Measurements from ENCODE around the gene DSCAML1.

DSCAML1 gene

GRCh38 chr11:117794135-117794534, 2.9 kb downstream of the DSCAML1 start:
- H3K27me3 Mint-ChIP-seq, result peaks cover 36% of the 10 kb centered on the region
- H3K9me3 Mint-ChIP-seq, result no peaks in the 10 kb centered on the region
- H3K27ac Mint-ChIP-seq, result no peak overlapping the region
- H3K36me3 Mint-ChIP-seq, result no peaks in the 10 kb centered on the region
- H3K4me1 Mint-ChIP-seq, result peaks cover 16% of the 10 kb centered on the region
- H3K4me3 Mint-ChIP-seq, result no peak overlapping the region

GRCh38 chr11:117793583-117793982, 3.4 kb downstream of the DSCAML1 start:
- no peaks in the 10 kb centered on the region for H3K9me3 Mint-ChIP-seq
- H3K36me3 Mint-ChIP-seq, result no peaks in the 10 kb centered on the region
- H3K4me1 Mint-ChIP-seq, result peaks cover 16% of the 10 kb centered on the region
- H3K27me3 Mint-ChIP-seq, result peaks cover 36% of the 10 kb centered on the region
- no peak overlapping the region for H3K27ac Mint-ChIP-seq
- H3K4me3 Mint-ChIP-seq, result no peak overlapping the region

GRCh38 chr11:117792992-117793391, 4.0 kb downstream of the DSCAML1 start:
- Mint-ChIP-seq H3K27me3 (peaks cover 35% of the 10 kb centered on the region), H3K36me3 (no peaks in the 10 kb centered on the region), H3K4me3 (no peak overlapping the region), H3K27ac (no peak overlapping the region), H3K9me3 (no peaks in the 10 kb centered on the region), H3K4me1 (peaks cover 16% of the 10 kb centered on the region)

- Mint-ChIP-seq H3K36me3 (no peaks in the 10 kb centered on the region), H3K27ac (no peak overlapping the region), H3K4me1 (peaks cover 11% of the 10 kb centered on the region), H3K9me3 (no peaks in the 10 kb centered on the region), H3K4me3 (no peak overlapping the region), H3K27me3 (peaks cover 30% of the 10 kb centered on the region)
Measured at GRCh38 chr11:117792241-117792640, 4.8 kb downstream of the DSCAML1 start.

DNA sequence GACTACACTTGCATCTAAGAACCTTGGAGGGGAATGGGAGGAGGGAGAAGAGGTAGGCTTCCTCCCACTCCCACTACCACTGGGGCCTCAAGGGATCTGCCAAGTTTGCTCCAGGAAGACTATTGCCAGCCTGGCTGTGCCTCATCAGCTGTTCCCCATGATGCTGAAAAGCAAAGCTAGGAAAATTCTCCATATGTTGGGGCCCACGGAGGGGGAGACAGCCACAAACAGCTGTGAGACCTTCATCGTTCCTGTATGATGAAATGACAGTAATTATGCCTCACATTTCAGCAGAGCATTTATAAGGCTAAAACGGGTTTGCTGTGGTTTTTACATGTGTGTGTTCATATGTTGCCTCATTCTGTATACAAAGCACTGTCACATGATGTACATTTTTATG, 6.7 kb downstream of the DSCAML1 start:
- no peaks in the 10 kb centered on the region for H3K9me3 Mint-ChIP-seq
- H3K27me3 Mint-ChIP-seq, result peaks cover 30% of the 10 kb centered on the region
- H3K4me3 Mint-ChIP-seq, result no peak overlapping the region

GRCh38 chr11:117789241-117789640, 7.8 kb downstream of the DSCAML1 start:
- Mint-ChIP-seq H3K9me3 (no peaks in the 10 kb centered on the region), H3K27ac (no peak overlapping the region), H3K4me3 (no peak overlapping the region), H3K4me1 (no peaks in the 10 kb centered on the region), H3K36me3 (no peaks in the 10 kb centered on the region), H3K27me3 (peaks cover 26% of the 10 kb centered on the region)

More for the DNA sequence above, 6.7 kb downstream of the DSCAML1 start:
- Mint-ChIP-seq H3K27ac (no peak overlapping the region), H3K36me3 (no peaks in the 10 kb centered on the region), H3K4me1 (peaks cover 4% of the 10 kb centered on the region)

GRCh38 chr11:117786135-117786870, 10.7 kb downstream of the DSCAML1 start:
- H3K27me3 Mint-ChIP-seq, result peaks cover 14% of the 10 kb centered on the region
- H3K4me3 Mint-ChIP-seq, result no peak overlapping the region
- no peaks in the 10 kb centered on the region for H3K4me1 Mint-ChIP-seq
- no peaks in the 10 kb centered on the region for H3K9me3 Mint-ChIP-seq
- no peak overlapping the region for H3K27ac Mint-ChIP-seq
- H3K36me3 Mint-ChIP-seq, result no peaks in the 10 kb centered on the region

DNA sequence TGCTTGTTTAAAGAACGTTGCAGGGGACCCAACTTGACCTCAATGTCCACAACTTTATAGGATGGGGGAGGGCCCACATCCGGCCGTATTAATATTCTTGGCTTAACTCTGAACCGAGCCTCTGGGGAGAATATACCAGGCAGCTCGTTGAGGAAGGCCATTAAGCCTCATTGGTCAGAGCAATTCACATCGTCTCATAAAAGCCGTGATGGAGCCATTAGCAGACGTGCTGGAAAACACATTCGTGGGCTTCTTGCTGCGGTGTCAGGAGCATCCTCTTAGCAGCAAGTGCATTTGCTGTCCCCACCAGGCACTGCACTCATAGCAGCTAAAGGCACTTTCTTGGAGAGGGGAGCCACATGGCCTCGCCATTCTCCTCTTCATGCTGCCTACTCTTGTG, 14.9 kb downstream of the DSCAML1 start:
- no peak overlapping the region for H3K4me3 Mint-ChIP-seq
- no peaks in the 10 kb centered on the region for H3K9me3 Mint-ChIP-seq
- no peaks in the 10 kb centered on the region for H3K4me1 Mint-ChIP-seq
- no peaks in the 10 kb centered on the region for H3K36me3 Mint-ChIP-seq
- H3K27me3 Mint-ChIP-seq, result peaks cover 18% of the 10 kb centered on the region
- no peak overlapping the region for H3K27ac Mint-ChIP-seq

DNA sequence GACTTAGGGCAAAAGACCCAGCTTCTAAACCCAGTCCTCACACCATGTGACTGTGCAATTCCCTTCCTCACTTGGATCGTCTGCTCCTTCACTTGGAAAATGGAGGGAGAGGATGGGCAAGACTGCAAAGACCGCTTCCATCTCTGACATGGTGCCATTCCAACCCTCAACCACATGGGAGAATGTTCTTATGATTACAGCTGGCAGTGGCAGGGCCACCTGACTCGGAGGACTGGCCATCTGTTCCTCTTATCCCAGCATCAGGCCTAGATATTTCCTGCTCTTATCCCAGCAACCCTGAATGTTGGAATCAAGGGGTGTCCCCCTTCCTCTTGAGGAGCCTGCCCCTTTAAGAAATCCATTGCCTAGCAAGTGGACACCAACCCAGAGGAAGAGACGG, 15.4 kb downstream of the DSCAML1 start:
- Mint-ChIP-seq H3K27ac (no peak overlapping the region), H3K4me1 (no peaks in the 10 kb centered on the region), H3K27me3 (peaks cover 18% of the 10 kb centered on the region), H3K9me3 (no peaks in the 10 kb centered on the region), H3K36me3 (no peaks in the 10 kb centered on the region), H3K4me3 (no peak overlapping the region)

DNA sequence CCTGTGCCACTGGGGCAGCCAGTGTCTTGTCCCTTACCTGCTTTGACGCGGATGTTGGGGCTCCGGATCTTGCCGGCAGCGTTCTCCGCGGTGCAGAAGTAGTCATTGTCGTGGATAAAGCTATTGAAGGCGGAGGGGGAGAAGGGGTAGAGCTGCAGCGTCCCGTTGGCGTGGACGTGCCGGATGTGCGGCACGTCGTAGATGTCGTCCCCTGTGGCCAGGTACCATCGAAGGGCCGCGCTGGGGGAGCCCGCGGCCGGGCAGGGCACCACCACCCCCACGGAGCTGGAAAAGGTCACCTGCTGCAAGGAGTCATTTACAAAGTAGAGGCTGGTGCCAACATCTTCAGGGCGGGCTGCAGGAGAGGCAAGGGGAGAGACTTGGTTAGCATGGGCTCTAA, 16.6 kb downstream of the DSCAML1 start:
- no peaks in the 10 kb centered on the region for H3K4me1 Mint-ChIP-seq
- H3K27ac Mint-ChIP-seq, result no peak overlapping the region
- H3K36me3 Mint-ChIP-seq, result no peaks in the 10 kb centered on the region
- H3K9me3 Mint-ChIP-seq, result no peaks in the 10 kb centered on the region
- peaks cover 16% of the 10 kb centered on the region for H3K27me3 Mint-ChIP-seq
- no peak overlapping the region for H3K4me3 Mint-ChIP-seq

- H3K36me3 Mint-ChIP-seq, result no peaks in the 10 kb centered on the region
- H3K9me3 Mint-ChIP-seq, result no peaks in the 10 kb centered on the region
- no peak overlapping the region for H3K4me3 Mint-ChIP-seq
- H3K27me3 Mint-ChIP-seq, result peaks cover 8% of the 10 kb centered on the region
- H3K4me1 Mint-ChIP-seq, result no peaks in the 10 kb centered on the region
- no peak overlapping the region for H3K27ac Mint-ChIP-seq
Measured at GRCh38 chr11:117774553-117774952, 22.5 kb downstream of the DSCAML1 start.

DNA sequence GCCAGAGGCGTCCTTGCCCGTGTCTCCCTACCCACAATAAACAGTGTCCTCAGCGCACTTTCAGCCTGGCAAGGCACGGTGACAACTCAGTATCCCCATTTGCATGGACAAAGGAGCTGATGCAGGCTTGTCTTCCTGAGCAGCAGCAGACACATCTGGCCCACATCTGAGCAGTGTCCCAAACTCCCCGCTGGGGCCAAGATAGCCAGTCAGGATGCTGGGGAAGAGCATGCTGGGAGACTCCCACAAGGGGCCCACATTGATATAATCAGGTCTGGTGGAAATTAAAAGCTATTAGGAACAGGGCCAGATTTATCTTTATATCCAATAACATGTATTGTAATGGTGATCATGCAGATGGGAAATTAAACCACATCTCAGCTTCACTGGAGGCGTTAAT, 24.7 kb downstream of the DSCAML1 start:
- Mint-ChIP-seq H3K27me3 (peaks cover 4% of the 10 kb centered on the region), H3K27ac (no peak overlapping the region), H3K4me3 (no peak overlapping the region)

DNA sequence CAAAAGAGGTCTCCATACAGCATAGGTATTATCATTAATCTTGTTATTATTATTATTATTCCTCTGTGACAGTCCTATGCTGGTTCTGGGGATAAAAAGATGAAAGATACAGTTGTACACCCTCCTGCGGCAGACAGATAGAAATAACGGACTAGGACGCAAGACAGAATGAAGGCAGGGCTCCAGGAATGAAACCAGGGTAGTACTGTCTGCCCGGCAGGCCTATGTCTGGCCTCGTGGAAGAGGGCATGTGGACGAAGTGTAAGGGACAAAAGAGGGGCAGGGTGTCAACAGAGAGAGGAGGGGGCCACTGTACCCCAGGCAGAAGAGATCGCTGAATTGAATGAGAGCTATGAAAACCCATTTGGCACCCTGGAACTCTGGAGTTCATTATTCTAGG, 25.2 kb downstream of the DSCAML1 start:
- no peaks in the 10 kb centered on the region for H3K9me3 Mint-ChIP-seq
- no peaks in the 10 kb centered on the region for H3K4me1 Mint-ChIP-seq
- no peak overlapping the region for H3K27ac Mint-ChIP-seq
- H3K36me3 Mint-ChIP-seq, result no peaks in the 10 kb centered on the region
- no peak overlapping the region for H3K4me3 Mint-ChIP-seq
- H3K27me3 Mint-ChIP-seq, result peaks cover 4% of the 10 kb centered on the region

More for the DNA sequence above, 24.7 kb downstream of the DSCAML1 start:
- Mint-ChIP-seq H3K36me3 (no peaks in the 10 kb centered on the region), H3K9me3 (no peaks in the 10 kb centered on the region), H3K4me1 (no peaks in the 10 kb centered on the region)

DNA sequence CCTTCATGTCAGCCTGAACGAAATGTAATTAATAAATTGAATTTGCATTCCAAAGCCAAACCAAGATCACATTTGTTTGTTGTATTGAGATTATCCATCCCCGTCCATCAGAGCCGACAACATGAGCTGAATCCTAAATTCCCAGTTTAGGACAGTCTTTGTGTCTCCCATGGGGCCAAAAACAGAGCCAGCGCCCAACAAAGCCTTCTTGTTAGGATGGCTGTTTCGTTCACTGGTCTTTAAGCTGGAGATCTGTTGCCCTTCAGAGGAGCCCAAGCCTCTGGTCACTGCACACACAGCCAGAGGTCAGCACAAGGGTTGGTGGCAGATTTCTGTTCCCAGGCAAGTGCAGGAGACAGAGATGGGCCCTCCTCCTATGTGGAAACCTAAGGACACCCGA, 25.8 kb downstream of the DSCAML1 start:
- Mint-ChIP-seq H3K4me1 (no peaks in the 10 kb centered on the region), H3K27me3 (peaks cover 1% of the 10 kb centered on the region), H3K27ac (no peak overlapping the region), H3K4me3 (no peak overlapping the region), H3K9me3 (no peaks in the 10 kb centered on the region), H3K36me3 (no peaks in the 10 kb centered on the region)

GRCh38 chr11:117770061-117770460, 27.0 kb downstream of the DSCAML1 start:
- no peaks in the 10 kb centered on the region for H3K36me3 Mint-ChIP-seq
- peaks cover 1% of the 10 kb centered on the region for H3K27me3 Mint-ChIP-seq
- no peaks in the 10 kb centered on the region for H3K4me1 Mint-ChIP-seq
- H3K4me3 Mint-ChIP-seq, result no peak overlapping the region
- no peak overlapping the region for H3K27ac Mint-ChIP-seq
- no peaks in the 10 kb centered on the region for H3K9me3 Mint-ChIP-seq

DNA sequence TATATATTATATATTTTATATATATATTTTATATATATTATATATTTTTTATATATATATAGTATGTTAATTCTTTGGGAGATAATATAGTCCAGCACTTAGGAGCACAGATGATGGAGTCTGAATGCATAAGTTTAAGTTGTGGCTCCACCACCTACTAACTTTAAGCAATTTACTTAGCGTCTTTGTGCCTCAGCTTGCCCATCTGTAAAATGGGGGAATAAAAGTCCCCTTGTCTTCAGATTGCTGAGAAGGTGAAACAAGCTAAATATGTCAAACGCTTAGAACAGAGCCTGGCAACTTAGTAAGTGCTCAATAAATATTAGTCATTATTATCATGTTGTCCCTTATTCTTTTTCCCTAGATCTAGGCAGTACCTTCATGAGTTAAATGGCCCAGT, 27.5 kb downstream of the DSCAML1 start:
- H3K9me3 Mint-ChIP-seq, result no peaks in the 10 kb centered on the region
- no peak overlapping the region for H3K4me3 Mint-ChIP-seq
- peaks cover 1% of the 10 kb centered on the region for H3K27me3 Mint-ChIP-seq
- no peaks in the 10 kb centered on the region for H3K36me3 Mint-ChIP-seq
- H3K4me1 Mint-ChIP-seq, result no peaks in the 10 kb centered on the region
- no peak overlapping the region for H3K27ac Mint-ChIP-seq

DNA sequence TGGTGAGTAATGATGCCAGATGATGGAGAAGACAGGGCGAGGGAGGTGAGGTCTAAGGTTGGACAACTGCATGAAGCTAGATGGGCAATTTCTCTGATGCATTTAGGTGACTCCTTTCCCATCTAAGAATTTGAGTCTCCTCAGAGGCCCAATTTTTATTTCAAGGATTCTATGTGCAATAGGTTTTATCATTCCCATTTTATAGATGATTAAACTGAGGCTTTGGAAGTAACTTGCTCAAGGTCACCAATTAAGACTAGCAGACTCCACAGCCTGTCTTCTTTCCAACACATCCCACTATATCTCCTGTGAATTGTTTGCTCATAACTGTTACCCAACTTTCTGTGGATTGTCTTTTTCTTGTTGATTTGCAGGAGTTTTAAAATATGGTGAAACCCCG, 28.5 kb downstream of the DSCAML1 start:
- H3K4me1 Mint-ChIP-seq, result no peaks in the 10 kb centered on the region
- H3K36me3 Mint-ChIP-seq, result no peaks in the 10 kb centered on the region
- H3K9me3 Mint-ChIP-seq, result no peaks in the 10 kb centered on the region
- H3K27me3 Mint-ChIP-seq, result peaks cover 1% of the 10 kb centered on the region
- no peak overlapping the region for H3K27ac Mint-ChIP-seq
- H3K4me3 Mint-ChIP-seq, result no peak overlapping the region

Measured in activated naive CD4-positive, alpha-beta T cell treated with anti-CD3 and anti-CD28 coated beads, Interleukin-2, amount 50 U/mL, for 24 hours (primary cell).